NCI-H2107 (cell line): ENCODE results near the gene IL1RAPL1.
"Not testable (repeated sequence)": the region's sequence is repeated elsewhere in the genome, so short reads cannot be mapped to it uniquely, and the experiment has no call there.

Experiments
- DNase-seq: peaks from one replicate; lab custom pipeline; 2025; lab: John Stamatoyannopoulos, UW

IL1RAPL1 gene

DNA sequence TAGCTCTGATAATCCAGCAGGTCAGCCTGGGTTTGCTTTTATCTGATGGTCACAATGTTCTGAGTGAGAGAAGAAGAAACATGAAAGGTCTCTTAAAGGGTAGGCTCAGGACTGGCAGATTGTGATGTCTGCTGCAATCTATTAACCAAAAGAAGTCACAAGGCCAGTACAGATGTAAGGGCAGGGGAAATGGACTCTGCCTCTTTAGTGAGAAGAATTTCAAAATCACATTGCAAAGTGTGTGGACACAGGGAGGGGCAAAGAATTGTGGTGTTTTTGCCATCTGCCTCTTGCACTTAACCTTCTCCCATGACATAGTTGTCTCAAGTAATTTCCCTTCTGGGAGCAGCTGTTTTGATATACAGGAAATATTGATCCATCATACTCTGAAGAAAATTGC lies 40.9 kb downstream of the IL1RAPL1 start:
- DNase-seq, result no peak

DNA sequence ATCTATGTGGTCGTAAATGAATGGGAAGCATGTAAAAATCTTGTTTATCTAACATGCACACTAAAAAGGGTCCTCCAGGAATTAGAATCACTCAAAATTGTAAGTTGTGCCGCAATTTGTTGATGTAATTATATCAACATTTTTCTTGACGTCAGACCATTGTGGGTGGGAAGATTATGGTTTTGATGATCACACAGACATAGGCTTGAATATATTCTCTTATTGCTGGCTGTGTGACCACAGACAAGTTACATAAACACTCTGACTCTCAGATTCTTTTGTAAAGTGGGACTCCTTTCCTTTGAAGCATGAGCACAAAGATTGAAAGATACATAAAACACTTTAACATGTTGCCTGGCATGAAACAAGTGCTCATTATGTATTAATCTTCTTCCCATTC lies 51.5 kb downstream of the IL1RAPL1 start:
- DNase-seq, result no peak

DNA sequence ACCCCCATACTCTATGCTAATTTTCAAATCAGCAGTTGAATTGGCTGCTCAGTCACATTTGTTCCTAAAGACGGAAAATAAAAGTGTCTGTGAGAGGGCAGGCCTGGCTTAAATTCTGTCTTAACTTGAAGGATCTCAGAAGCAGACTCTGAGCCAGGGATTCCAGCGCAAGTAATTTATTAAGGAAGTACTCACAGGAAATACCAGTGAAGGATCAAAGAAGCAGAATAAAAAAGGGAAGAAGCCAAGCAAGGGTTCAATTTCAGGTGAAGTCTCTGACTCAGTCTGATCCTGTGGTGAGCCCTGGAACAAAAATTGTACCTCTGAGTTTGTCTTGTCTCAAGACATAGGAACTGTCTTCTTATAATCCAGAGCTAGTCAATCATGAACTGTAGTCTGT lies 52.2 kb downstream of the IL1RAPL1 start:
- no peak for DNase-seq

DNA sequence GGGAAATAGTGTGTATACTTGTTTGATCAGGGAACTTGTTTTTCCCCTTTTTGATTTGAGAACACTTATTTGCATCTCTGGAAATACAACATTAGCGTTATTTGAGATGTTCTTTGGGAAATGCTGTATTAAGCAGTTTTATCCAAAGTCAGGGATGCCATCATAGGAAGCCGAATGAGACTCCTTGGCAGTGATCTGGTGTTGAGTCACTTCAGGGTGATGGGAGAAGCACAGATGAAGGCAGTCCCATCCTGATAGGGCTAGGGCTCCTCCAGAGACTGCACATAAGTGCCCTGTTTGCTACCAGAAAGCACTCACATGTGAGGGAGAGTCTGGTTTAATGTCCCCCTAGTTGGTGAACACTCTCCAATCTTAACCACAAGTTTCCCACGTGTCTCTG lies 62.3 kb downstream of the IL1RAPL1 start:
- no peak for DNase-seq

DNA sequence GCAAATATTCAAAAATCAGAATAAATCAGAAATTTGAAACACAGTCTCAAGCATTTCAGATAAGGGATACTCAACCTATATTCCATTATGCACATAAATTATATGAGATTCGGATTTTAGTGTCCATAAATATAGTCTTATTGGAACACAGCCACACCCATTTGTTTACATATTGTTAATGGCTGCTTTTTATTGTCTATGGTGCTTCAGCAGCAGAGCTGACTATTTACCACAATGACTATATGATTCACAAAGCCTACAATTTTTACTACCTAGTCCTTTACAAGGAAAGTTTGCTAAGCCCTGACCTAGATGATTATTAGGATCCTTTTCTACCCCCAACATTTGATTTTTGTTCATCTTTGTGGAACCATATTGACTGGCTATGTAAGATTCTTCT lies 63.9 kb downstream of the IL1RAPL1 start:
- DNase-seq, result no peak

DNA sequence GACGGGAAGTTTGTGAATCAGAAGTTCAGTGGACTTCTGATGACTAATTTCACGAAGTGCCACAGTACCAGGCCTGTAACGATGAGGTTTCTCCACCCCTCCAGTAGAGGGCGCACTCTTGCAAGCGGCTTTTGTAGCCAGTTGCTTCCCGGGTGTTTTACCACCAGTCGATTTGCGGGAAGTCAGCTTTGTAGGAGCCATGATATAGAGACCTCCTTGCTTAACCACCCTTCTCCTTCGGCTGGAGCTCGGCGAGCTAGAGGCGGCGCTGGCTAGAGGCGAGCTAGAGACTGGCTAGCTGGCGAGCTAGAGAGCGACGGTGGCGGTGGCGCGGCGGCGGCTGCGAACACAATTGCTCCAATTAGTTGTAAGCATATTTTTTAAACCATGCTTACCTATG lies 72.0 kb downstream of the IL1RAPL1 start:
- no peak for DNase-seq

DNA sequence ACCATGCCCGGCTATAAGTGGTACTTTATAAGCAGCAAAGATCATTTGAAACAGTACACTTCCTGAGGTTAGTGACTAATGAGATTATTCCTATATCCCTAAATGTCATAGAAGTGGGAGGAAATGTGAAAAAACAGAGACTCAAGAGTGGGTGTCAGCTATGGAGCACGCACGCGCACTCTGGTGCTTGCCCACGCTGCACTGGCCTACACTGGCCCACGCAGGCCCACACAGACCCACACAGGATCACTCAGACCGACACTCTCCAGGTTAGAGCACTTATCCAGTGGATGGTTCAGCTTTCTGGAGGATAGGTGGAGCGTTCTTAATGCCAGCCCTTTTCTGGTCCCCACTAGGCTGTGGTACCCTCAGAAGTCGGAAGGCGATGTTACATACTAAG lies 78.5 kb downstream of the IL1RAPL1 start:
- DNase-seq, result no peak

DNA sequence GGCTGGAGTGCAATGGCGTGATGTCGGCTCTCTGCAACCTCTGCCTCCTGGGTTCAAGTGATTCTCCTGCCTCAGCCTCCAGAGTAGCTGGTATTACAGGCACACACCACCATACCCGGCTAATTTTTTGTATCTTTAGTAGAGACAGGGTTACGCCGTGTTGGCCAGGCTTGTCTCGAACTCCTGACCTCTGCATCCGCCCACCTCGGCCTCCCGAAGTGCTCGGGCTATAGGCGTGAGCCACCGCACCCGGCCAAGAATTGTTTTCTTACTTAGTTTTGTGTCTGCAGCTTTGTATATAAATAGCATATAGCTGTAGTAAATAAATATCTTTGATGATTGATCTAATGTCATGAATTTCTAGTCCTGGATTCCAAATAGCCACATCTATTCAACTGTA lies 81.1 kb downstream of the IL1RAPL1 start:
- DNase-seq, result no peak

DNA sequence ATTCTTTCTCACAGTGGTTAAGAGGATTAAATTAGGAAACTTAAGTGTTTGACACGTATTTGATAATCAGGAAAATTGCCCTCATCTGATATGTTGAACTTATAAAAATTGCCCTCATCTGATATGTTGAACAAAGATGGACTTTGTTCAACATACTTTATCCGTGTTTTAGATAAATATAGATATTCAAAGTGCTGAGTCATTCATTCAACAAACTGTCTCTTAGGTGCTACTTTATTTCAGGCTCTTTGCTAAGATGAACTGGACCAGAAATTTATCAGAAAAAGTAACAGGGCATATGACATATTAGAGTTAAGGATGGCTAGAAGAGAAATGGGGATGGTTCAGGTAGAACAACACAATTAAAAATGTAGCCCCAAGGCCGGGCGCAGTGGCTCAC lies 81.7 kb downstream of the IL1RAPL1 start:
- DNase-seq, result no peak

DNA sequence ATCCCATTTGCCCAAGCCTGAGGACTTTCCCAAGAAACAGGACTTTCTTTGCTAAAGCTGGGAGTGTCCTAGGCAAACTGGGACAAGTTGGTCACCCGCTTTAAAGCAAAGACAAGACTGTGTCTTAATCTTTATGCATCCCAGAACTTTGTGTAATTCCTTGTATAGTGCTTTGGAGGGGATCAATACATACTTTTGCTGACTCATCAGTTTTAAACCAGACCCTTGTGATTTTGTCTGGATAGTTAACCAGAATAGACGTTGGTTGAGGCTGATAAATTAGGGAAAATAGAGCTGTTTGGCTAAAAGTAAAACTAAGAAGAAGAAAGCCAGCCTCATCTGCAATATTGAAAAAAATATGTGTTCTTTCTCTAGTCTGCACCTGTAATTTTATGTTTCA lies 82.8 kb downstream of the IL1RAPL1 start:
- no peak for DNase-seq

DNA sequence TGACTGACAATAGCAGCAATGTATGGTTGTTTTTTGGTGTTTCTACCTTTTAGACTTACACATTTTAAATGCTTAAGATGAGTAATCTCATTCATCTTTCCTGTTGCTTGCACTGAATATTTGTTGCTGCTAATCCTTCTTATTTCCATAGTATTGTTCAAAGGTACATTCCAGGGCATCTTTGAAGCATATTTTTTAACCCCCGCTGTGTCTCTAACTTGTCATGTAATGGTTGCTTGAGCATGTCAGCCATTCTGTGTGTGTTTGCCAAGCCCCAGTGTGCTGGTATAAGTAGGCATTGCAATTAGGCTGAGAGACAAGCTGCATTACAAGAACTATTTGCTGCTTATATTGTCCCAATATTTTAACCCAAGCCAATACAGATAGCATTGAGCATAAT lies 87.9 kb downstream of the IL1RAPL1 start:
- DNase-seq, result no peak

DNA sequence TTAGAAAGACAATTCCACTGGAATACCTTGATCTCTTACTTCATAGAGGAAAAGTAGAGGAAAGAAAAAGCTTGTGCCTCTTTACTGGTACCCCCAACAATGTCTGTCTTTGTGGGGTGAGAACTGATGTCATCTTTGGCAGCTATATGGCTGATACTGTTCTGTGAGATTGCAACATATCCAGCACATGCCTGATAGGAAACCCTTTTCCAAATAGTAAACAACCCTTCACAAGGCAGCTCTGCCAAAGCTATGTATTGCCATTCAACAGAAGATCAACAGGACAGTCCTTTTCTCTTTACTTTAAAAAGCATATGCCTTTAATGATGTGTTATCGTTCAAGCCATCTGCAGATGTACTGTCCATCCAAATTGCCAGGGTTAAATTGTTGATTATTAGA lies 105.9 kb downstream of the IL1RAPL1 start:
- DNase-seq, result no peak

DNA sequence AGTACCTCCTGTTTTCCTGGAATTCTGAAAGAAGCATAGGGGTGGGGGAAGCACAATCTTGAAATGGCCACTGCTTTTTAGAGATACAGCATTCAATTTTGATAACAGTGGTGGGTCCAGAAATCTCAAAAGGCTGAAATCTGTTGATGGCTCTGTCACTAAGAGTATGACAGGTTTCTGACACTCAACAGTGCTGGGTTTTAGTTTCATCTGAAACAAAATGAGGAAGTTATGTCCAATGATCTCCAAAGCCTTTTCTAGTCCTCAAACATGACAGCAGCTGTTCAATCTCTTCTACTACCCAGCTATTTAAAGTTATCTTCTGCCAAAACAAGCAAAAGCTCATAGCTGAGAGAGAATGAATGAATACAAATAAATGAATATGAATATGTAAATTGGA lies 110.5 kb downstream of the IL1RAPL1 start:
- no peak for DNase-seq

DNA sequence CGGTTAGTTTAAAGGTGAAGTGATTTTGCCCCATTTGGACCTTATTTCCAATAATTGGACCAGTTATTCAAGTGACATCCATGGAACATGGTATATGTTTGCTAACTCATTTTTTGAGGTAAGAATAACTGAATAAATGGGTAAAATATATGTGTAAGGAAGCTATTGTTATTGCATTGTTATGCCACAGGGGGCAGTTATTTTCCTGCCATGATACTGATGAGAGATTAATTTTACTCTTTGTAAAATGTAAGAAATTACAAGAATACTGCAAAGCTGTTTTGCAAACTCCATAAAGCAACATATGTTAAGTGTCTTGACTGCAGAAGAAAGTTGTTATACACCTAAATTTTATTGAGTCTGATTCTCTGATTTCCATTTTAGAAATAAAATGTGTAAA lies 114.0 kb downstream of the IL1RAPL1 start:
- no peak for DNase-seq

DNA sequence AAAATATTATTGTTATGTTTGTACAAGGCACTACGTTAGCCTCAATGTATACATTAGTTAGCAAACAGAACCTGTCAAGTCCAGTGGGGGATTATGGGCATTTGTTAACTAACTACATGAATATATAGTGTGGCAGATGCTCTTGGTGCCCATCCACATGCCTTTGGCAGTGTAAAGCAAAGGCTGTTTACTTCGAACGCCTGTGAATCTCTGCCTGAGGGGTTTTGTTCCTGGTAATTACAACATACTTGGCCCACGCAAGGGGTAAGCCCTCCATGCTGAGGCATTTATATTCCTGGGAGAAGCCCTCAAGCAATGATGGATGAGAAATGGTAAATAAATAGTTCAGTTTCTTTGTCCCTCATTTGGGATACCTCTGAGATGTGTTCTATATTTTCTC lies 119.7 kb downstream of the IL1RAPL1 start:
- no peak for DNase-seq

DNA sequence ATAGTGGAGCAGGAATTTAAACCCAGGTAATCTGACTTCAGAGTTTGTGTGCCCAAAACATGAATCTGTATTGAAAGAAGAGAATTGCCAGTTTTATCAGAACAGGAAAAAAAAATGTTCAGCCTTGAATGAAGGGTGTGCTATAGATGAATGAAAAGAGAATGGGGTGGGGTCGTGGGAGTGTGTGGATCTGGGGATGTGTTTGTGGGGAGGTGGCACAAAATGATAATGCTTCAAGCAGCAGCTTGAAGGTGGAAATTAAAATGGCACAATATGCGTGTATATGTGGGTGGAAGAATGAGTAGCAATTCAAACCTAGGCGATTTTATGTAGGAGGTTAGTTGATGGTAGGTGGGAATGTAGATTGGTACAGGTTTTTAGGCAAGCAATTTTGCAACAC lies 122.2 kb downstream of the IL1RAPL1 start:
- DNase-seq, result no peak

DNA sequence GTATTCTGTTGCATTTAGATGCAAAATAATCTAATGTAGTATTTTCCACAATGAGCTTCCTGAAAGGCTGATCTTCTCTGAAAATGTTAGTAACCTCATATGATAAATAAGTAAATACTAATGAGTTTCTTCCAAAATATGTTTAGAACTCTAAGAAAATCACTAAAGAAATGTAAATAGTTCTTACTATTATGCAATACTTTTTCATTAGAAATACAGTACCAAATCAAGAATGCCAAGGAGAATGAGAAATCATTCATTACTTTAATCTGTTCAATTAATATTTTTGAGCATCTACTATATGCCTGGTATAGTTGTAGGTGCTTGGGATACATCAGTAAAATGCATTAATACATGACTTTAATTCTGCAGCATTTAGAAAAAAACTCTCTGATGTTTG lies 130.6 kb downstream of the IL1RAPL1 start:
- no peak for DNase-seq

DNA sequence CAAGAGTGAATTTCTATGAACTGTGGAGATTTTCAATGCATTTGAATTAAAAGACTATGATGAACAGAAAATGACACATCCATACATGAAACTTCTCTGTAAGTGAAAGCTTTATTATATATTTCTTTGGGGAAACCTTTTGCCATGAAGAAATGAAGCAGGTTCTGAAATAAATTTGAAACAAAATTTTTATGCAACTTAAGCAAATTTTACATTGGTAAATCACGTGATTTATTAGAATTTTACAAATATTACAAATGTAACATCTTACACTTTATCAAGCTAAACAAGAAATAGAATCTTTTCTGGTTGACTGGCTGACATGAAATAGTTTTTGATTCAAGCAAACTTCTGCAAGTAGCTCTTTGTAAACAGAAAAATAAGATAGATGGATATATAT lies 131.2 kb downstream of the IL1RAPL1 start:
- DNase-seq, result no peak

DNA sequence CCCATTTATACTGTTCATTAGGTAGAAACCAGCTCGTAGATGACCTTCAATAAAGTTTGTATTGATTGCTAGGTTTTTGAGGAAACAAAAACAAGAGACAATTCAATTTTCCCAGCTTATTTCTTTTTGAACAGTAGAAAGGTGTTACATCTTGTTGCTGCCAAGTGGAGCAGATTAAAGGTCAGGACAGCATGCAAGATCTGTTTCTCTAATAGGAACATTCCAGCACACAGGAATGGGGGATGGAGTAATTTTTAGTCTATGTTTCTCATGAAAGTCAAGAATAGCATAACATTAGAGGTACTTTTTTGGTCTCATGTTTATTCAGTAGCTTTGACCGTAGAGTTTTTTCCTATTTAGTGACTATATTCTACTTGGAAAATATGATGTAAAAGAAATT lies 132.4 kb downstream of the IL1RAPL1 start:
- no peak for DNase-seq

DNA sequence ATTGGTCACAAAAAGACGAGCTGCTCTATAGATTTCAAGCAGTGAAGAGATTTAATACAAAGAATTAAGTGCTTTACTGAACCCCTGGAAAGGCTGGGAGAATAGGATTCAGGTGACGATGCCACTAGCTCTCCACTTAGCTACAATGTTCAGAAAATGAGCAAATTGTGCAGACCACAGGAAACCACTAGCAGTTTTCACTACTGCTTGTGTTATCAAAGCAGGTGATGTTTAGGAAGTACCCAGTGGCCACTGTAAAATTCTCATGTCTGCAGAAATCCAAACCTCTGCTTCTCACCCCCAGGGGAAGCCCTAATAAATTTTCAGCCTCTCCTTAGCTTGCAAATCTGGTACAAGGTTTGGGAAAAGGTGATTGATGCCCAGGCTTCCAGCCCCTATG lies 165.1 kb downstream of the IL1RAPL1 start:
- no peak for DNase-seq

DNA sequence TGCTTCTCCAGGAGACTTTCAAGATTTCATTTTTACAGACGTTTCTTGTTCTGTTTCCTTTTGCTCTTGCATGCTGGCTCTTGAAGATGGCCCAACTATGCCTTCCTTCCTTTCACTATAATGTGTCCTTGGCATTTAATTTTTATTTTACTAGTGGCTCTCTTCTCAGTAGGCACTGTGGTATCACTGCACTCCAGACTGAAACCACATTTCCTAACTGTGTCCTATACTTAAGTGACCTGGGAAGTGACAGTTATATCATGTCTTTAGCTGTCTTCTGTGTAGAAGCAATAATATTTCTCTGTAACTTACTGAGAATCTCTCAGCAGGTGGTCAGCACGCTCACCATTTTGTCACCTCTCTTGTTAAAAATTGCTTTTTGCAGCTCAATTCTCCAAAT lies 168.9 kb downstream of the IL1RAPL1 start:
- no peak for DNase-seq

DNA sequence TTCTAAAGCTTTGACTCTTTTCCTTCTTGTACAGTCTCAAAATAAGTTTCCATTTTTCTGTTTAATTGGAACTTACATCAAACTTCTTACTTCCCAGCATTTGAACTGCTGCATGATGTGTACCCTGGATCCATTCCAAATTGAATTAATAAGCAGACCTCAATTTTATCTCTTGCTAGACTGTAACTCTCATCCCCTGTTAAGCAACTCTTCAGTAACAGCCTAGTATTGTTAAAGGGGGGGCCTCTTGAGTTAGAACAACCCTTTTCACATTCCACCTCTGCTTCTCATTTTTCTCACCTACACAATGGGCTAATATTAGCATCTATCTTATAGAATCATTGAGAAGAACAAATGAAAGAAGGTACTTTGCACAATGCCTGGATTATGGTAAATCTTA lies 169.4 kb downstream of the IL1RAPL1 start:
- DNase-seq, result no peak

DNA sequence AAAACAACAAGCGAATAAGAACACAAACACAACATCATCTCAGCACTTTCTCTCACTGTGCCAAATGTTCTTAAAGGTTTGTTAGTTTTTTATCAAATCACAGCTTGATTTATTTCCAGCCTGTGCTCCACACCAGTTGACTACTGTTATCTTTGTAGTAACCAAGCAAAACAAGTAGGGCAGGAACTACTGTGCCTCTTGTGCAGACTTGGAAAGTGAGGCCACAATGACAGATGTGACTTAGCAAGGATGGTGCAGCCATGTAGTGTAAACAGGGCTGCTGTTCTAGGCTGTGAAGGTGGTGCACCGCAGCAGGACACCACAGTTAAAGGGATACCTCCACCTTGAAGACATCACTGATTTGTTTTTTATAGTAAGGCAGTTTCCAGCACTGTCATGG lies 170.0 kb downstream of the IL1RAPL1 start:
- no peak for DNase-seq

DNA sequence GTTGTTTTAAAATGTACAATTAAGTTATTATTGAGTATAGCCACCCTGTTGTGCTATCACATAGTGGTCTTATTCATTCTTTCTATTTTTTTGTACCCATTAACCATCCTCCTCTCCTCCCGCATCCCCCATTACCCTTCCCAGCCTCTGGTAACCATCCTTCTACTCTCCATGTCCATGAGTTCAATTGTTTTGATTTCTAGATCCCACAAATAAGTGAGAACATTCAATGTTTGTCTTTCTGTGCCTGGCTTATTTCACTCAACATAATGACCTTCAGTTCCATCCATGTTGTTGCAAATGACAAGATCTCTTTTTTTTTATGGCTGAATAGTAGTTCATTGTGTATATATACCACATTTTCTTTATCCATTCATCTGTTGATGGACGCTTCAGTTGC lies 179.3 kb downstream of the IL1RAPL1 start:
- DNase-seq, result not testable (repeated sequence)

DNA sequence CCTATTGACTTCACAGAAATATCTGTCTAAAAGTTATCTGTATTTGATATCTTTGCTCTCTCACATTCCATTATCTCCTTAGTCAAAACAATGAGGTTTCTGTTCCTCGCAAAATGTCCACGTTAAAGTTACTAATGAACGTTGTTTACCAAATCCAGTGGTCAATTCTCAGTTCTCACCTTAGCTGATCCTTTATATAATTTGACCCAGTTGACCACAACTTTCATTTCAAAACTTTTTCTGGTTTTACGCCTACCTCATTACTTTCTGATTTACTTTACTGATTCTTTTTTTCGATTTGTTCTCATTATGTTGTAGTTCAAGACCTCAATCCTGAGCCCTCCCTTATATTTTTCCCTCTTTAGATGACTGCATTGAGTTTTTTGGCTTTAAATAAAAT lies 186.6 kb downstream of the IL1RAPL1 start:
- DNase-seq, result no peak
